GM21619 (cell line): ENCODE measurements around the gene IL23A.
"Not testable (repeated sequence)": the region's sequence is repeated elsewhere in the genome, so short reads cannot be mapped to it uniquely, and the experiment has no call there.

Source experiments
- ATAC-seq: cut with Tn5 transposase; IDR thresholded peaks from one replicate; pipeline ENCODE4 v1.9.1; 2021; ENCODE audit not compliant: unreplicated experiment

The IL23A gene

DNA sequence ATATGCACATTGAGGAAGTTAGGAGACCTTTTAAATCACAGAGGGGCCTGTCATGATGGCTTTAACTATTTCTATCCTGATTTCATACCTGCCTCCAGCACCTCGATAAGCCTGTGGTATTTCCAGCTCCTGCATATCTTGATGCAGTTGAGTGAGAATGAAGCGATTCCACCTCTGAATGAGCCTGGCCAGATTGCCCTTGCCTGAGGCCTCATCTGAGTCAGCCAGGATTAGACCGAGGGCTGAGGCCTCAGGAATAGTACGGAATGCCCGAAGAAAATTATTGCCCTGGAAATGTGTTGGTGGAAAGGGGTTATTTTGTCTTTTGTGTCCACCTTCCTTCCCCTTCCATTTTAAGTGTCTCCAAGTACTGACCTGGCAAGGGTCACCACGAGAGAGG, 14.5 kb upstream of the IL23A start:
- no peak for ATAC-seq

DNA sequence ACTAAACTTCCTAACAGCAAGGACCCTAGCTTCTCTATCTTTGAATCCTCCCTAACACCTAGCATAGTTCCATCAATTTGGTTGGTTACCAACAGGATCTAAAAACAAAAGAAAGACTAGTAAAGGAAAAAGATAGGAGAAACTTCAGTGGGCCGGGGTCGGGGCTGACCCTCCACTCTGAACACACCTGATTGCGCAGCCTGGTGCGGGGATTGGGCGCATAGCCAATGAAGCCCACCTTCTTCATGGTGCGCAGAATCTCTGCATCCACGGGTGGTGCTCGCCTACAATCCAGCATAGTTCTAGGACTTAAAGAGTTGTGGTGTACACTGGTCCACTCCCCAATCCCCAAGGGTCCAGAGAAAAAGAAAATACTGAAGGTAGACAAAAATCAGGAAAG, 12.6 kb upstream of the IL23A start:
- no peak for ATAC-seq

DNA sequence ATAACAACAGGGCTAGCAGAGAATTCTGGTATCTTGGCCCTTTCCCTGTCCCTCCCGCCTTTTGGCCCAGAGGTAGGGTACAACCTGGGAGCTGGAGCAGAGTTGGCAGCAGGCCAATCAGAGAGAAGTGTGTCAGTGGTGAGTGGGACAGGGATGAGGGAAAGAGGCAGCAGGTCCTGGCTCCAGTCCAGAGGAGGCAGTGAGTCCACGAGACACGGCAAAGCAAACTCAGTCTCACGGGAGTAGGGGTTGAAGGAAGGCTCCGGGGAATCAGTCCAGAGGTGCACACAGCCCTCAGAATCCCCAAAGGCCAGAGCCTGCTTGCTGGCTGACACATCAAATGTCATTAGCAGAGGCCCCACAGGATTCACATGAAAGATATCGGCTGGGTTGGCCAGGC, 12.2 kb upstream of the IL23A start:
- no peak for ATAC-seq

DNA sequence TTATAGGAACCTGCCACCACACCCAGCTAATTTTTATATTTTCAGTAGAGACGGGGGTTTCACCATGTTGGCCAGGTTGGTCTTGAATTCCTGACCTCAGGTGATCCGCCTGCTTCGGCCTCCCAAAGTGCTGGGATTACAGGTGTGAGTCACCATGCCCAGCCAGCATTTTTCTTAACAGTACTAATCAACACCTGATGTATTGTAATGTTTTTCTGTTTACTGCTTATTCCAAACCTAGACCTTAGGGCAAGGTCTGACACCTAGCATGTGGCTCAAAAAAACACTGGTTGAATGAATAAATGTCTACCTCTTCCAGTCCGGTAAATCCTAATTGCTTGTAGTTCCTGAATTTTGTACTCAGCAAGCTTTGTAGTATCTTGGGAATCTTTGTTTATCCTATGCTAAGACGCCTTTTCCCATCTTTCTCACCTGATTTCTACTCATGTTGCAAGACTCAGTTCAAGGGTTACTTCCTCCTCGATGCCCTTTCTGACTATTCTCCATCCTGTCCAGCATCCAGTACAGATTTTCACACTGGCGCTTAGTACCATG, 7.7 kb upstream of the IL23A start:
- no peak for ATAC-seq

DNA sequence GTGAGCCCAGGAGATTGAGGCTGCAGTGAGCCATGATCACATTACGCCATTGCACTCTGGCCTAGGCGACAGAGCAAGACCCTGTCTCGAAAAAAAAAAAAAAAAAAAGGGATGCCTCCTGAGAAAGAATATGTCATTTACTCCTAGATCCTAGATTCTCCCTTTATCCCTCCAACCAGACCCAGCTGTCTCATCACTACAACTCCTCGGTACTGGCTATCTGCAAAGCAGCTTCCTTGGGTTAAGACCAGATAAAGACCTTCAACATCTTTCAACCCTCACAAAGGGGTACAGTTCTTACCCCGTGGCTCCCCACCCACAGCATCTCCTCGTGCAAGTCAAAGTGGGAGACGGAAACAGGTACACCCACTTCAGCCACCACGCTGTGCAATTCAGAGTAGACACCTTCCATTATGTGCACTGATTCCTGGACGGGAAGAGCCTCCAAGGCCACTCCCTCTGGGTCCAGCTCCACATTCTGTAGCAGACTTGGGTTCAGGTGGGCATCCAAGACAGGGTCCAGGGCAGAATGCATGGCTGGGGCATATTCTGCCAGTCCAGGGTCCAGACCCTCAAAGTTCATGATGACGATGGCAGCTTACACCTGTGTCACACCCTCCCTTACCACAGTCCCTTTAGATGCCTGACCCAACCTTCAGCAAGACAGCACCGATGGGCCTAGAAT, 6.0 kb upstream of the IL23A start:
- no peak for ATAC-seq

DNA sequence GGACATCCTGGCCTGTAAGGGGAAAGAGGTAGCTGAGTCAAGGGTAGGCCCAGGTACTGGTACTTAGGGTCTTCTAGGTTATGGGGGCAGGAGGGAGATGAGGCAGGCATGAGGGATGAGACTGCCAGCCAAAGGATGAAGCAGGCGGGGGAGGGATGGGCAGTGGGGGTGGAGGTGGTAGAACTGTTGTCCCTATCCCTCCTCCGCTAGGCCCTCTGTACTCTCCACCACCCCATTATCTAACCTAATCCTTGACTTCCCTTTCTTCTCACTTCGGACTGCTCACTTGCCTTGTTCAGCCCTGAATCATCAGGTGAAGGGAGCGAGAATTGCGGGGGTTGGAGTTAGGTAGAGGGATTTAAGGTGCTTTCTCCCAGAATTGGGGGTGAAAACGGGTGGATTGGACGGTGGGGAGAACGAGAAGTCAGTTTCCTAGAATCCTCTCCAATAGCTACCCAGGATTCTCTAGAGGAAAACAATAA, 5.4 kb upstream of the IL23A start:
- no peak for ATAC-seq

DNA sequence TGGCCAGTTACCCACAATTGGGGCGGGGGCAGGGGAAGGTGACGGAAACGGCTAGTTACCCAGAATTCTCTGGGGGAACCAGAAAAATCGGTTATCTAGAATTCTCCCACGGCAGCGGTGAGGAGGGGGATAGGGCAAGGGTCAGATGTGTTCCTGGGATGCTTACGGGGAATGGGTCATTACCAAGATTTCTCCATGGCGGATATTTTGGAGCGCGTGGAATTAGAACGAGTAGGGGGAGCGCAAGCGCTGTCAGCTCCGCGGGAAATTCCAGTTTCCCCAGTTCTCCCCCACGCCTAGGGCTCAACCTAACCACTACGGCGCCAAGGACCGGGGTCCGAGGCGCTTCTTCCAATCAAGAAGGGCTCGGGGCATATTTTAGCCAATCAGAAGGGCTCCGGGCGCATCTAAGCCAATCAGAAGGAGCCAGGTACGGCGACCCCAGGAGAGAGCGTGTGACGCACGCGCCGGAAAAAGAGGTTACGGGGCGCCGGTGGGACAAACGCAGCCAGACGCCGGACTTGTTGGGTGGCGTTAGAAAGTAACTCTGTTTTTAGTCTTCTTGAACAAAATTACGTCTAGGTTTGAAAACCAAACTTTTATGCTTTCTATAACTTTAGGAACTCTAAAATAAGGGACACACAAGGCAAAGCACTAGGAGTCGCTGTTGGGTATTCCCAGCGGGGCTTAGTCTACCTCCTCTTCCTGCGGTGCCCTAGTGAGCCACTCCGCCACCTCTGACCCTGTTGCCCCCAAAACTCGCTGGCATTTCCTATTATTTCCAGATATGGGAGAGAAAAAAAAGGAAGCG, 4.8 kb upstream of the IL23A start, which contains the start of gene PAN2:
Gene PAN2, minus strand, starts transcription at position 322 of the 811 bp plus-strand sequence. CDS start 906 bp downstream, outside the sequence.
- ATAC-seq: peak; percentile 92

DNA sequence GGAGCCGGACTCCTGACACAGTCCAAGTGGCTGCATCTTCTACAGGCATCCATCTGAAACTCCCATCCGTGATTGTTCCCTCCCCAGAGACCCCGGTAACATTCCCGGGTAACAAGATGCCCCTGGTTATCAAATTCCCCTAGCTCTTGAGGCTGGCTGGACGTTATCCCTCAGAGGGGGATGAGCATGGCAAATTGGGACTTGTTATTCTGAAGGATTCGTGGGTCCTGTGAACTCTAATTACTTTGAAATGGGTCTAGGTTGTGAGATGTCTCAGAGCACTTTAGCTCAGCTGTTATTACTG, 4.2 kb upstream of the IL23A start:
- ATAC-seq: no peak

DNA sequence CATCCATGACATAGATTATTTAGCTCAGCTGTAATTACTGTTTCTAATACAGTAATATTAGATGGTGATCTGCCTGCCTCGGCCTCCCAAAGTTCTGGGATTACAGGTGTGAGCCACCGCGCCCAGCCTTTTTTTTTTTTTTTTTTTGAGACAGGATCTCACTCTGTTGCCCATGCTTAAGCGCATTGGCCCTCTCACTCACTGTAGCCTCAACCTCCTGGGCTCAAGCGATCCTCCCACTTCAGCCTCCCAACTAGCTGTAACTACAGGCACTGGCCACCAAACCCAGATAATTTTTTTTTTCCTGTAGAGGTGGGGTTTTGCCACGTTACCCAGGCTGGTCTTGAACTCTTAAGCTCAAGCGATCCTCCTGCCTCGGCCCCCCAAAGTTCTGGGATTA, 3.2 kb upstream of the IL23A start:
- ATAC-seq: not testable (repeated sequence)

DNA sequence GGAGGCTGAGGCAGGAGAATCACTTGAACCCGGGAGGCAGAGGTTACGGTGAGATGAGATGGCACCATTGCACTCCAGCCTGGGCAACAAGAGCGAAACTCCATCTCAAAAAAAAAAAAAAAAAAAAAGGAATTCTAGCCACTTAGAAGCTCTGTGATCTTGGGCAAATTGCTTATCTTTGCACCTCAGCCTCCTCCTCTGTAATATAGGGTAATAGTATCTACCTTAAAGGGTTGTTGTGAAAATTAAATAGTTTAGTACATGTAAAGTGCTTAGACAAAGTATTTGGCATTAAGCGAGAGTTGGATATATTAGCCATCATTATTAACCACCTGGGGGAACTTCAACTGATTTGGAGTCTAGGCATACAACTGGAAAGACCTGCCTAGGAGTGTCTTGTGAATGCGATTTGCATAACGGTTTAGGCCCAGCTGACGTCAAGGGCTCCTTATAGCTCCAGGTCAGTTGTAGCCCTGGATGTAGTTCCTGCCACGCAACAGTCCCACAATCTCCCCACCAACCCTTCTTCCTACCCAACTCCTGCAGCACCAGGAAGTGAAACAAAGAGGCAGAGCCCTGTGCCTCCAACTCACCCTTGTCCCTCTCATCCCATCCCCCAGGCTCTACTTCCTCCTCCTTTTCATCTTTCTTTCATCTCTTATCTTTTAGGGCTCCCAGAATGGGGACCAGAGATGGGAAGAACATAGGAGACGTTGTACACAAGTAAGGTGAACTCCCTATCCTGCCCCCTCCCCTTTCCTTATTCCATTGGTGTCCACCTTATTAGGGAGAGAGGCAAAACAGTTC, 2.1 kb upstream of the IL23A start:
- ATAC-seq: no peak

DNA sequence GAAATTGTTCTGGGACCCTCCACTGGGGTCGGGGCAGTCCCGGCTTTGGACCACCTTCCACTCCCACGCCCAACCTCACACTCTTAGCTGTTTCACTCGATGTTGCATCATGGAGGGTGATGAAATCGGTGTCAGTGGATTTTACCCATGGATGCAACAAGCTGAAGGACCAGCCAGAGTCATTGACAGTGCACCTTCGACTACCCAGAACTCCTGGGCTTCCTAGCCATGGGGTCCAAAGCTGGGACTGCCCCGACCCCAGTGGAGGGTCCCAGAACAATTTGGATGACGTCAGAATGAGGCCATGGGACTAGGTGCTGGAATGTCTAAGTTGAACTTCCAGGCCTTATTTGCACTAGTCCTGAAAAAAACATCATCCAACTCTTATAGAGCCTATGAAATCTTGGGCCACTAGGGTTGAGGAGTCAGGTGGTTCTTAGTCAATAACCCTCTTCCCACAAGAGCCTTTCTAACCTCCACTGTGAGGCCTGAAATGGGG, 882 bp upstream of the IL23A start:
- no peak for ATAC-seq

DNA sequence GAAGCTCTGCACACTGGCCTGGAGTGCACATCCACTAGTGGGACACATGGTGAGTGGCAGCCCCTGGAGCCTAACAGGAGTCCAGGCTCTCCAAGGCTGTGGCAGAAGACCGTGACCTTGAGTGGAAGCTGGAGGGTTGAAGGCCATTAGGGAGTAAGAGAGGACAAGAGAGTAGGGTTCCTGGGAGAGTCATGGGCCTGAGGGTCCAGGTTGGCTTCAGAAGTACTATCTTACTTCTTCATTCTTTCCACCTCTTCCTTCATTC, 406 bp downstream of the IL23A start:
- ATAC-seq: no peak

DNA sequence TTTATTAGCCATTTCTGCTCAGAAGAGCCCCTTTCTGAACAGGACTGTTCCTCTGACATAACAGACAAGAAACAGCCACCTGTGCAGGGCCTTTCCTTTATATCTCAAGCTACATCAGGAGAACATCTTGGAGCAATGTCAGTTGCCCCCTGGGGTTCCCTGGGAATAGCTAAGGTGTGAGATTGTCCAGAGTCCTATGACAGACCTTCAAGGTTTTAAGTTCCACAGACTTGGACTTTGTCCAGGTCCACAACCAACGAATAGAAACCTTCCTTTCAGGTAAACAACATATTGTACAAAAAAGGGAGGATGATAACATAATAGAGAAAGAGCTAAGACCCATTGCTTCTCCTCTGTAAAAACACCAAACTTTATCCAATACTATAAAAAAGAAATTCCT, 2.9 kb downstream of the IL23A start:
- ATAC-seq: no peak

DNA sequence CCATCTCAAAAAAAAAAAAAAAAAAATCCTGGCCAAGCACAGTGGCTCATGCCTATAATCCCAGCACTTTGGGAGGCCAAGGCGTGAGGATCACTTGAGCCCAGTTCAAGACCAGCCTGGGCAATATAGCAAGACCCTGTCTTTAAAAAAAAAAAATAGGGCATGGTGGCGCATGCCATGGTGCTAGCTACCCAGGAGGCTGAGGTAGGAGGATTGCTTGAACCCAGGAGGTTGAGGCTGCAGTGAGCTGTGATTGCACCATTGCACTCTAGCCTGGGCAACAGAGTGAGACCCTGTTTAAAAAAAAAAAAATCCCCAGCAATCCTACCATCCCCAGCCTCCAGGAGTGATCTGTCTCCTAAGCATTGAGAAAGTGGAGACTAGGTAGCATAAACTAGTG, 3.6 kb downstream of the IL23A start:
- not testable (repeated sequence) for ATAC-seq

DNA sequence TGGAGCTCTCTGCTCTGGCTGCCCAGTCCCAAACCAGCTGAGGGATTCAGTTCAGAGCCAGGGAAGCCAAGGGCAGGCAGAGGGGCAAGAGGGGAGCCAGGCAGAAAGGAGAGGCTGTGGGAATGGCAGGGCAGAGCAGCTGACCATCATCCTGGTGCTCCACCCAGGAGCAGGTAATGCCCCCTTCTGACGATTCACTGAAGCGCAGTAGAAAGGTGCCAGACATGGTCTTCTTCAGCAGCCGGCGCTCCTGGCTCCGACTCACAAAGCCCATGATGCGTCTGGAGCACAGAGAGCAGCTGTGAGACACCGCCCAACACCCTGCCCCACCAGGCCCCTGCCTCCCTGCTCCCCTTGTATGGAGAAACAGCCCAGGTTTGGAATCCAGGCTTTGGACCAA, 8.0 kb downstream of the IL23A start:
- no peak for ATAC-seq

DNA sequence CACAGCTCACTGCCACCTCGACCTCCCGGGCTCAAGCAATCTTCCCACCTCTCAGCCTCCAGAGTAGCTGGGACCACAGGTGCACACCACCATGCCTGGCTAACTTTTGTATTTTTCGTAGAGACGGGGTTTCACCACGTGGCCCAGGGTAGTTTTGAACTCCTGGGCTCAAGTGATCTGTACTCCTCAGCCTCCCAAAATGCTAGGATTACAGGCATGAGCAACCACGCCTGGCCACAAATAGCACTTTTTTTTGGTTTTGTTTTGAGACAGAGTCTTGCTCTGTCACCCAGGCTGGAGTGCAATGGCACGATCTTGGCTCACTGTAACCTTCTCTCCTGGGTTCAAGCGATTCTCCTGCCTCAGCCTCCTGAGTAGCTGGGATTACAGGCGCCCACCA, 8.6 kb downstream of the IL23A start:
- not testable (repeated sequence) for ATAC-seq

DNA sequence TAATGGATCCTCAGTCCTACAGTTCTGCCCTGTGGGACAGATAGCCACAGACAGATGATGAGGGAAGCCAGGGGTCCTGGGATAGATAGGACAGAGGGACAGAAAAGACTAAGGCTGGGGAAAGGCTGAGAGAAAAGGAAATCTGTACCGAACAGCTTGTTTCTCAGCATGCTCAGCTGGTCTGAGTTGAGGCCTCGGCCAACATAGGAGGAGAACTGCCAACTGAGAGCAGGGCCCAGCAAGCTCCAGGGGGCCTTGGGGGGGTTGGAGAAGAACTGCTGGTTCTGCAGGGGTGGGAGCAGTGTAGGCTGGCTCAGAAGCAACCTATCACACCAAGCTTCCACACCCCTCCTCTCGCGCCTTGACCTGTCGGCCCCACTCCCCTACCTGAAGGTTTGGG, 10.1 kb downstream of the IL23A start:
- no peak for ATAC-seq

DNA sequence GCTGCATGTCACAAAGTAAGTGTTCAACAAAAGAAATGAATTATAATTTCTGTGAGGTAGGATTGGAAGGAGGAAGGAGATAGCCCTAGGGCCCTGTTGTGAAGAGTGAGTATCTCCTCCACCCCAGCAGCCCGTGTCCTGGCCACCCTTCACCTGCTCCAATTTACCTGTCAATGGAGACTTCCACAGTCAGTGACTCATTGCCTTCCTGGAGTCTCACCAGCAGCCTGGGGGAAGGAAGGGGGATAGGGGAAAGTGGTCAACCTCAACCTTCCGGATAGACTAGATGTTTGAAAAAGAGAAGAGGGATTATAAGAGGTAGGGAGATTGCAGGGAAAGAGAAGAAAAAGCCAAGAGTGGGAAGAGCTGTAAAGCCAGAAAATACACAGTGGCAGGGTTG, 12.0 kb downstream of the IL23A start:
- no peak for ATAC-seq

DNA sequence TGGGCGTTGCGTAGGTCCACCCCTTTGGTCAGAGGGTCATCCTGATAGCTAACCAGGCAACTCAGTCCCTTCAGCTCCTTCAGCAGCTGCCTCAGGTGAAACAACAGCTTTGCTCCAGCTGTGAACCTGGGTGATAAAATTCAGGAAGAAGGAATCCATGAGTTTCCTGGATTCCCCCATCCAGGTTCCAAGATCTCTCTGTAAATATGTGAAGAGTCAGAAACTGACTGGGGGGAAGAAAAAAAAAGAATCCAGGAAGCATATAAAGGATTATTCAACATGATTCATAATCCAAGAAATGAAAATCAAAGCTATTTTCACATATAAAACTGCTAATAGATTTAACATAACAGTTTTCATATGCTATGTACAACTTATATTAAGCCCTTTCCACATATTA, 12.6 kb downstream of the IL23A start:
- ATAC-seq: no peak

DNA sequence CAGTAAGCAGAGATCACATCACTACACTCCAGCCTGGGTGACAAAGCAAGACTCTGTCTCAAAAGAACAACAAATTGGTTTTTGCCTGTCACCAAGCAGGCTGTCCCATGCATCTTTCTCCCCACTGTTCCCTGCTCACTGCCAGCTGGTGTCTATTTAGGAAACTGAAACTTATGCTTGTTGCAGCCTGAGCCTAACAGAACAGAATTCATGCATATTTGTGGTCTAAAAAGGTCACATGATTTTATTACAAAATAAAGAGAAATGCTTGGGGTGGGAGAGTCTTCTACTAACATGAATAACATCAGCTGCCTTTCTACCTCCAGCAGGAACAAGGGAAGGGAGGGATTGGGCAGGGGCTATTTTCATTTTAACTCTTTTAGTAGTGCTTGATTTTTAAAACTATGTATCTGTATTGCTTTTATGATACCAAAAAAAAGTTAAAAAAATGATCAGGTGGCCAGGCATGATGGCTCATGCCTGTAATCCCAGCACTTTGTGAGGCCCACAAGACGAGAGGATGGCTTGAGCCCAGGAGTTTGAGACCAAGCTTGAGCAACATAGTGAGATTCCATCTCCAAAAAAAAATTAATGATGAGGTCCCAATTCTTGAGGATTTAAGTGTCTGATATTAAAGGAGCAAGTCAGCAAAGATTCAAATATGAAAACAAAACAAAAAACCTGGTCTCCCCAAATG, 20.3 kb downstream of the IL23A start:
- ATAC-seq: no peak
